D341Med (cell line): ENCODE measurements around the gene KIF5A.

Experiments
- DNase-seq: peaks from one replicate; pipeline ENCODE4 v3.0.0; 2012; ENCODE audit warnings: low spot score

Gene KIF5A

DNA sequence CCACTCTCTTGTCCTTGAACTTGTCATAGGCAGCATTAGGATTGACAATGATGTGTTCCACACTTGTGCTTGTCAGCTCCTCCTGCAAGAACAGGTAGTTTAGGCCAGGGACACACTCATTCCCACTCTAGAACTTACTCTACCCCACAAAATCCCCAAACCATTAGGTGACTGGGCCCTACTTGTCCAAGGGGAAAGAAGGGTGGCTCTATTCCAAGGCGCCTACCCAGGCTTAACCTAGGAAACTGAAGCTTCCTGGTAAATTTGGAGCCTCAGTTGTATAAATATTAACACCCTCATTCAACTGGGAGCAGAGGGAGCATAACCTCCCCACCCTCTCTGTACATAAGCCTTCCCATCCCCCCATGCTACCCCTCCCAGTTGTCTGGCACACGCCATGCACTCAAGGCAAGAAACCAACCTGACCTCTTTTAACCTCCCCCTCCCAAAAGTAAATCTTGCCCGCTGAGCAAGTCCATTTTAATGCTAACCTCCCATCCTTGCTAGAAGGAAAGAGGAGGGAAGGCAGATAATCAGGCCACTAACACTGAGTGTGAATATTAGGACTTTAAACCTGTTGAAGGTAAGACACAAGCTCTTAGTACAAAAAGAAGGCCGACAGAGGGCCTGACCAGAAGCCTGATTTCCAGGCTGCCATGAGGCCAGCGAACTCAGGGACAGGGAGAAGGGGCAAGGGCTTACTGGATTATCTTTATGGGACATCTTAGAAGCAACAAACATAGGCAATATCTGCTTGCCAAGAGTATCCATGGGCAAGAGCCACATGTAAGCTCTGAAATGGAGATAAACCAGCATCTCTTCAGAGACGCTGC is 13.9 kb upstream of the KIF5A start:
- no peak for DNase-seq

DNA sequence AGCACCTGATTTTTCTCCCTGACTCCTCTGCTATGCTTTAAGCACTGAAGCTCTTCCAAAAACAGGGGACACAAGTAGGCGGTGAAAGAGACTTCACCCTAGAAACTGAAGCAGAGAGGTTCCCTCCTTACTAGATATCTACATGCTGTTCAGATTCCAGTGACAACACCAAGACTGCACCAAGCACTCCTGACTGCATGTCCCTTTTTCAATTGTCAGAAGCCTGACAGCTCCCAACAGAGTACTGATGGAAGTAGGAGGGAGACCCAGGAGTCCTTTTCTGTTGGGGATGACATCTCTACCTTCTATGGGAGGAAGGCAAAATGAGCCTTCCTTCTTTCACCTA is 13.3 kb upstream of the KIF5A start:
- DNase-seq = no peak

DNA sequence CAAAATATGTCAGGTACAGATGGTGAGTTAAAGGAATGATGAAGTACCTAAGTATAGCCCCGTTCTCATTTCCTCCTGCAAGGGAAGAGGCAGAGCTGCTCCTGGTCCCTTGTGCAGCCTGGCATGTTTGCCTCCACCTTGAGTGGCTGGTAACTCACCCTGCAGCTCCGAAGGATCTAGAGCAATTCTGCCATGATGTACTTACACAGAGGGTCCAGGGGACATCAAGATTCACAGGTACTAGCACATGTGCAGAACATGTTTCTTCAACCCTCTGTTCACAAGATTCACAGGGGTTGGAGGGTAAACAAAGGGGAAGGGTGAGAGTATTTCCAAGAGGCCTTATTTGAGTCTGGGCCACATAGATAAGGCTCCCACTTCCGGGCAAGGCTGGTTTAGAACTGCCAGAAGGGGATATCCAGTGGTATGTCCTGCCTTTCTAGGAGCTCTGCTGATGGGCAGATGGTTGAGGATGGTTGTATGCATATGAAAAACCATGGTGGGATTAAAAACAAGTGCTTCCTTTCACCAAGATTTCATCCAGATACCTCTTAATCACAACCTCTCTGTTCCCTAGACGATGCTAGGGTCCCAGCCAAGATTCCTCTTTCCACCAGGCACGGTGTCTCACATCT is 10.6 kb upstream of the KIF5A start:
- DNase-seq = no peak

DNA sequence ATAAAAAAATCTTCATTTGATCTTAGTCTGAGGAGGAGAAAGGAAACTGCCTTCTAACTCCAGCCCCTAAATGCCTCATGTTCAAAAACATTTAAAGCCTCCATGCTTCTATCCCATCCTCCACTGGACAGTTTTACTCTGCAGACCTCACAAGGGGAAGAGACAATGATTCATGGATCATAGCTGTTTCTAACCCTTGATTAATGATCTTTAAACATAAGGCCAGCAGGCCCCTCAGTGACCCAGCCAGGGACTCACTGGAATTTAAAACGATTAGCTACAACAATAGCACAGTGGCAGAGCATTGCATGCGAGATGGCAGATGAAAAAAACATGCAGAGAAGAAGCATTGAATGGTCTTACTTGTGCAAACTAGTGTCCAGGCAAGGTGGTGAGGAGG is 8.8 kb upstream of the KIF5A start:
- no peak for DNase-seq

DNA sequence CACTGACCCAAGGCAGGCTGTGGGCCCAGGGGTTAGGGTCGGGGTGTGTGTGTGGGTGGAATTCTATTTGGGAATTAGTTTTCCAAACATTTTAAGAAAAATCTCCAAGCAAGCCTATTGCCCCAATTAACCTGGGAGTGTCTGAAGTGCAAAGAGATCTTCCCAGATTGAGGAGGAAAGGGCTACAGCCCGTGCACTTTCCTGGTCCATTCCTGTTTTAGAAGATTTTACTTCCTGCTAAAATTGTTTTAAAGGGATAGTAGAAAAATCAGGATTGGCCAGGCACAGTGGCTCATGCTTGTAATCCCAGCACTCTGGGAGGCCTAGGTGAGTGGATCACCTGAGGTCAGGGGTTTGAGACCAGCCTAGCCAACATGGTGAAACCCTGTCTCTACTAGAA is 8.1 kb upstream of the KIF5A start:
- DNase-seq = no peak

GRCh38 chr12:57543581-57543980 is 6.3 kb upstream of the KIF5A start:
- DNase-seq = no peak

- no peak for DNase-seq
Measured at GRCh38 chr12:57545809-57546437, 3.9 kb upstream of the KIF5A start.

DNA sequence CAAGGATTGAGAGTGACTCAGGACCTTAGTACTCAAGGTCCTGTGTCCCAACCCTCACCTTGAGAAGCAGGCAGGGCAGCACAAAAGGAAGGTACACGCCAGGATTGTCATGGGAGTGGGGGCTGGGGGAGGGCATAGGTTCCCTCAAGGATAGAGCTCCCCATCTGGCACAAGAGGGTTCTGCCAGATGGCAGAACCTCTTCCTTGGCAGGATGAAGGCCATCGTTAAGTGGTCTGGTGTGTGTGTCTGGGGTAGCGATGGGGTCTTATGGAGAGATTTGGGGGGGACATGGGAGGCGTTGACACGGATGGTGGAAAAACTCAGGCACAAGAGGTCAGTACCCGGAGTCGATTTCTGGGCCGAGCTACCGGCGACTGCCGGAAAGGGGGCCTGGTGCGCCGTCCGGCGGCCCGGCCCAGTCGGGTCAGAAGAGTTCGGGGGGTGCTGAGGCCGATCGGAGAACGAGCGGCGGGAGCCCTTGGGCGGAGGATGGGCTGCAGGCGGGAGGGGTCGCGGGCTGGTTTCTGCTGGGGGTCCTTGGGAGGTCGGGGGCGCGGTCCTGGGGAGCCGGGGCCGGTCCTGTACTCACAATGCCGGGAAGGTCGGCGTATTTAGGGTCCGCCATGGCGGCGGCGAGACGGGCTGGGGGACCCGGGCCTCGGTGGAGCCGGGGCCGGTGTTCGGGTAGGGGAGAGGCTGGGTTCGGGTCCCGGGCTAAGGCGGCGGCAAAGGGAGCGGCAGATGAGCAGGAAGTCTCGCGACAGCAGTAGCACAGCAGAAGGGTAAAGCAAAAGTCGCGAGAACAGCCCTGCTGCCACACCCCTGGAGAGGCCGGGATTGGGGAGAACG is 3.2 kb upstream of the KIF5A start, which contains the start of gene DCTN2:
DCTN2 (minus strand) TSS at position 755 of the 850 bp plus-strand sequence; CDS start at position 626, 129 bp downstream.
- DNase-seq = peak; percentile 97

- no peak for DNase-seq
Measured at GRCh38 chr12:57547288-57548012, 2.4 kb upstream of the KIF5A start.

DNA sequence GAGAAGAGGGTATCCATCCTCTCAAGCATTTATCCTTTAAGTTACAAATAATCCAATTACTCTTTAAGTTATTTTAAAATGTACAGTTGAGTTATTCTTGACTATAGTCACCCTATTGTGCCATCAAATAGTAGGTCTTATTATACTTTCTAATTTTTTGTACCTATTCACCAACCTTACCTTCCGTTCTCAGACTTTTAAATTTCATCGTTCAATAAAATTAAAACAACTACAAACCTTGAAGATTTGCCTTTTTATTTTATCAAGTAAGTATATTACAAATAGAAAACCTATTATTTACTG is 1.9 kb upstream of the KIF5A start:
- no peak for DNase-seq

DNA sequence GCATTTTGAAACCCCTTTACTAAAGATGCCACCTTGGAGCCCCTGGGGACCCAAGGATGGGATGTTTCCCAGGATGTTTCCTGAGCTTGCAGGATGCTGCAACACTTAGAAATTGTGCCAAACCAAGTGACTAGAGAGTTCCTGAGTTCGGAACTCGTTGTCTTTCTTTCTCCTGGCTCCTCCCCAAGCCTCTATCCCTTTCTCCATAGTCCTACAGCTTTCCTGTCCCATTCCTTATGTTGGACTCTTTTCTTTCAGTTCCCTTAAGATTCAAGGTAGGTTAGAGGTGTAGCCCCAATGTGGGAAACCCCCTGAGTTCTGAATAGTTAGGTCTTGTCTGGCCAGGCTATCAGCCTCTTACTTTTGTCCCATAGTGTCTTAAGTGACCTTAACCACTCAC is 1.4 kb upstream of the KIF5A start:
- no peak for DNase-seq

- no peak for DNase-seq
Measured at GRCh38 chr12:57549203-57549908, 488 bp upstream of the KIF5A start.

- no peak for DNase-seq
Measured at GRCh38 chr12:57550641-57551549, 1.1 kb downstream of the KIF5A start.

DNA sequence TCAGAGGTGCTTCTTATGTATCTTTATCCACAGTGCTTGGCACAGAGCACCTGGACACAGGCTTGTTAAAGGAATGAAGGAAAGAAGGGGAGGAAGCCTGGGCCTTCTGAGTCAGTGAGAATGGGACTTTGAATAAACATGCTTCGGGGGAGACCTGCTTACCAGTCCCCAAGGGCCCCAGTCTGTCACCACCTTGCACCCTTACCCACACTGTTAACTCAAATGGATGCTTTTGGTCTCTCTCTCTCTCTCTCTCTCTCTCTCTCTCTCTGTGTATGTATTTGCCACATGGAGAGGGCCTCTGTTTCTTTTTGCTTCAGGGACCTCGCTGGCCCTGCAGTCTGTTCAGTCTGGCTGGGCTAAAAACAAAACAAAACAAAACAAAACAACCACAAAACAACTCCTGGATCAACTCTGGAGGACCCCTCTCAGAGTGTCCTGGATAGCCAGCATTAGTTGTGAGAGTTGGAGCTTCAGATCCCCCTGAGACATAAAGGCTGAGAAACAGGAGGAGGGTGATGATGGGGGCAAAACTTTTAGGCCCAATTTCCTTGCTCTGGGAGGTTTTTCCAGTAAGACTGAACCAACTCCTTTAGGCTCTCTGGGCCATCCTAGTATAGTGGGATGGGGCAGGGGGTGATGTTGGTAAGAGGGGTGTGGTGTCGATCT is 1.9 kb downstream of the KIF5A start:
- DNase-seq = no peak

GRCh38 chr12:57552306-57552651 is 2.4 kb downstream of the KIF5A start:
- no peak for DNase-seq

DNA sequence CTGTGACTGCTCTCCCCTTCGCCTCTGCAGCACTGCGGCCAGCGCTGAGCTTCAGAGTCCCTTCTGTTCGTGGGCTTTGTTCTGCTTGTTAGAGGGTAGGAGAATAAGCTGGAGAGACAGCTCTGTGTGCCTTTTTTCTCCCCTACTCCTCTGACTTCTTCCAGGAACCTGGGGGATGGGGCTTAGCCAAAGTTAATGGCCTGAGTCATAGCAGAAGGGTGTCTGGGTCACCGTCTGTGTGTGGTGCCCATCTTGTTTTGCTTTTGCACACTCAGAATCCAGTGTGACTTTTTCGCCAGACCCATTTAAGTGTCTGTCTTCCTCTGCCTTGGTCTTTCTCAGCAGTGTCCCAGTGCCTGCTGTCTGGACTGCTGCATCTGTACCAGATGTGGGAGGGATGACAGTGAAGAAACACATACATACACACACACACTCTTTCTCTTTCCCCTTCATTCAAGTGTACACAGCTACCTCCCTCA is 3.0 kb downstream of the KIF5A start:
- DNase-seq = no peak

GRCh38 chr12:57553343-57554202 is 3.7 kb downstream of the KIF5A start:
- DNase-seq = no peak

DNA sequence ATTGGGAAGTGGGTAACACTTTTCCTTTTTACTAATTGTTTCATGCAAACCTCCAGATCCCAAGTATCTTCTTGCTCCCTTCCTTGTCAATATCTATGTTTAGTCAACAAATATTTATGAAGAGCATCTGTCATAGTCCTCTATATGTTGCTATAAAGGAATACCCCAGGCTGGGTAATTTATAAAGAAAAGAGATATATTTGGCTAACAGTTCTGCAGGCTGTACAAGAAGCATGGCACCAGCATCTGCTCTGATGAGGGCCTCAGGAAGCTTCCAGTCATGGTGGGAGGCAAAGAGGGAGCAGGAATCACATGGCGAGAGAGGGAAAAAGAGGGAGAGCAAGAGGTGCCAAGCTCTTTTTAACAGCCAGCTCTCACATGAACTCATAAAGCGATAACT is 4.6 kb downstream of the KIF5A start:
- DNase-seq = no peak

GRCh38 chr12:57554897-57555296 is 5.1 kb downstream of the KIF5A start:
- no peak for DNase-seq
